Mesothelial cell of epicardium (in vitro differentiated cells): ENCODE measurements around the gene SGPP1. TPM values are rescaled to one million over a fixed set of nuclear protein-coding genes. Genes with fewer than 3 reads are reported as not detected.
A peak's percentile ranks its signal among the peaks of the same experiment; 100 is the strongest.
"Not testable (repeated sequence)": the region's sequence is repeated elsewhere in the genome, so short reads cannot be mapped to it uniquely, and the experiment has no call there.

Experiments
- DNase-seq, 2 experiments: peaks; one replicate each; pipeline ENCODE4 v3.0.0; 2021; ENCODE audit warnings: low spot score in 2 of 2; ENCODE audit not compliant: unreplicated experiment in 2 of 2
- H3K27ac Mint-ChIP-seq: 2 replicates; pipeline ENCODE4 v1.8.0; 2021; ENCODE audit warnings: mixed read lengths
- H3K27me3 Mint-ChIP-seq: 2 replicates; pipeline ENCODE4 v1.8.0; 2021; ENCODE audit warnings: low read depth, mixed read lengths
- H3K36me3 Mint-ChIP-seq: 2 replicates; pipeline ENCODE4 v1.8.0; 2021; ENCODE audit warnings: mixed read lengths
- H3K4me1 Mint-ChIP-seq: 2 replicates; pipeline ENCODE4 v1.8.0; 2021; ENCODE audit warnings: mixed read lengths
- H3K4me3 Mint-ChIP-seq: 2 replicates; pipeline ENCODE4 v1.8.0; 2021; ENCODE audit warnings: mild to moderate bottlenecking, moderate library complexity, mixed read lengths
- H3K9me3 Mint-ChIP-seq: 2 replicates; pipeline ENCODE4 v1.8.0; 2021; ENCODE audit warnings: mixed read lengths
- CTCF ChIP-seq: fragments of 200-600 bp; sonication (generic); IDR thresholded peaks from one replicate; pipeline ENCODE4 v1.5.0; 2021; ENCODE audit warnings: antibody characterized with exemption; ENCODE audit not compliant: unreplicated experiment
- total RNA-seq: library from RNA; stranded (reverse); gene quantifications from 3 replicates; pipeline ENCODE4 v1.2.1, GENCODE V29; 2021

SGPP1 gene
- total RNA-seq, 1 donor from 2014 or later, result 15.8 TPM

DNA sequence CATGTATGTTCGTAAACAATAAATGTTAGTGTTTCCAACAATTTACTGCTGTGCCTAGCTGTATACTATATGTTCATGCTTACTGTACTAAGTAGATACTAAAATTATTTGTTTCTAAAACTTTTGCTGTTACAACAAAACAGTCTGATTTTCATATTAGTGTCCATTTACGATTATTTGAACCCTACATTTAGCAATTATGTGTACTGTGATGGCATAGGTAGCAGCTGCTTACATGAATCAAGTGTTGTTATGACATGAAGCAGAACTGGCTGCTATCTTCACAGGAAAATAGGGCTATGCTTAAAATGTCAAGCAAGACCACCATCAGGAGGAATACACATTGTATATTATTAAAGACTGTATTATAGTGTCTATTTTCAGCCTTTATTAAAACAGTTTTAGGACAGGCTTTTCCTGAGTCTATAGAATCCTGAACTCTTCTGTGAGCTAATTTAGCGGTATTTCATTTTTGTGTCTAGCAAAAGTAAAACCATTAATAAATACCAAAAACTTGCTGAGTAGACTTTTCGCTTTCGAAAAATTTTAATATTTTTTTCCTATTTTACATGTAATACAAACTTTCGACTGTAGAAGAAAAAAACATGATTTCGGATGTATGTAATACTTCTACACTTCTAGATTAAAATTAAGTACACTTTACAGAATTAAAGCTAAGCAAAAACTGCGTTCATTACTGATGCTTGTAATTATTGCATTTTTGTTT, 85.0 kb downstream of the SGPP1 start:
- H3K27me3 Mint-ChIP-seq, result no peaks in the 10 kb centered on the region
- DNase-seq, result no peak
- peaks cover 7% of the 10 kb centered on the region for H3K36me3 Mint-ChIP-seq
- peak; percentile 42 for TF ChIP-seq CTCF
- H3K4me3 Mint-ChIP-seq, result peak overlapping the region; percentile 77
- no peaks in the 10 kb centered on the region for H3K9me3 Mint-ChIP-seq
- peak overlapping the region; percentile 97 for H3K27ac Mint-ChIP-seq
- H3K4me1 Mint-ChIP-seq, result peaks cover 32% of the 10 kb centered on the region

DNA sequence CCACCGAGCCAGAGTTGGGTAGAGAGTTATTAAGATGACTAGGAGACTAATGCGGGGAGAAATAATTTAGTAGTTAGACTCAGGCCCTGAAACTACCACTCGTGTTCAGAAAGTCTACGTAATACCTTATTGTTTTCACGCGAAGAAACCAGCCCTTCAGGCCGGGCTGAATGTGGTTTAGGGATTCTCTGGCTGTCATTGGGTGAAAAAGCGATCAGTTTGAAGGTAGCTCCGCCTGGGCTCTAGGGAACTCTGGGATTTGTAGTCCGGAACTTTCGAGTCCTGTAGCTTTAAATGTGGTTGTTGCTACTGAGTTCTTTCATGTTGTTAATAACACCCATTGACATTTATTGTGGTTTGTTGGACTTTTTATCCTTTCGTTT, 85.6 kb downstream of the SGPP1 start:
- TF ChIP-seq CTCF, result no peak
- Mint-ChIP-seq H3K36me3 (peaks cover 11% of the 10 kb centered on the region), H3K4me3 (peak overlapping the region; percentile 77), H3K9me3 (no peaks in the 10 kb centered on the region), H3K27me3 (no peaks in the 10 kb centered on the region), H3K27ac (peak overlapping the region; percentile 97), H3K4me1 (peaks cover 26% of the 10 kb centered on the region)
- peak; percentile 41 to 73 for DNase-seq

- Mint-ChIP-seq H3K27ac (peak within 1 kb of the TSS; percentile 97), H3K4me1 (peaks cover 22% of the 10 kb centered on the region), H3K36me3 (peaks cover 17% of the 10 kb centered on the region), H3K9me3 (peaks cover 5% of the 10 kb centered on the region), H3K4me3 (peak within 1 kb of the TSS; percentile 77), H3K27me3 (no peaks in the 10 kb centered on the region)
- TF ChIP-seq CTCF, result peak; percentile 92
- peak; percentile 86 to 93 for DNase-seq
Observed at GRCh38 chr14:63641473-63642228, 86.2 kb downstream of the SGPP1 start, which contains the start of gene WDR89. Gene WDR89 (minus strand): TSS chr14:63641871. CDS start chr14:63599942, 41,929 bp downstream.

- Mint-ChIP-seq H3K4me1 (peaks cover 15% of the 10 kb centered on the region), H3K36me3 (peaks cover 35% of the 10 kb centered on the region), H3K9me3 (peaks cover 24% of the 10 kb centered on the region), H3K27me3 (no peaks in the 10 kb centered on the region), H3K27ac (peak overlapping the region; percentile 2), H3K4me3 (no peak overlapping the region)
- DNase-seq, result no peak
- TF ChIP-seq CTCF, result no peak
Observed at GRCh38 chr14:63638493-63638892, 89.4 kb downstream of the SGPP1 start.

GRCh38 chr14:63636094-63636635, 91.7 kb downstream of the SGPP1 start:
- H3K27me3 Mint-ChIP-seq, DNase-seq, H3K4me3 Mint-ChIP-seq, H3K27ac Mint-ChIP-seq: not testable (repeated sequence)
- Mint-ChIP-seq H3K9me3 (peaks cover 24% of the 10 kb centered on the region), H3K4me1 (peaks cover 13% of the 10 kb centered on the region), H3K36me3 (peaks cover 38% of the 10 kb centered on the region)

Other genes starting within 250 kb of the SGPP1 start
- 57.1 to 58.5 TPM (median 58.2 TPM) in 3 replicates for gene PPP2R5E, start 184.7 kb downstream of the SGPP1 start, total RNA-seq
- gene WDR89, start 86.2 kb downstream of the SGPP1 start, total RNA-seq, result 16.2 to 18.4 TPM (median 16.7 TPM) in 3 replicates
- 84.6 to 87.1 TPM (median 85.3 TPM) in 3 replicates for gene SYNE2, start 124.9 kb upstream of the SGPP1 start, total RNA-seq